ENCODE data around the gene TAMALIN.
A peak's percentile ranks its signal among the peaks of the same experiment; 100 is the strongest.

TAMALIN gene

GRCh38 chr12:51985154-51985835, 21.5 kb upstream of the TAMALIN start:
- DNase-seq = no peak

- no peak for DNase-seq
These were observed 19.9 kb upstream of the TAMALIN start for GRCh38 chr12:51986834-51987233.

GRCh38 chr12:51992246-51992645, 14.5 kb upstream of the TAMALIN start:
- no peak for DNase-seq

GRCh38 chr12:51994539-51994820, 12.3 kb upstream of the TAMALIN start:
- no peak for DNase-seq

GRCh38 chr12:51994959-51995358, 11.8 kb upstream of the TAMALIN start:
- DNase-seq = no peak

- DNase-seq = no peak
These were observed 9.6 kb upstream of the TAMALIN start for GRCh38 chr12:51997136-51997535.

- no peak for DNase-seq
These were observed 3.7 kb upstream of the TAMALIN start for GRCh38 chr12:52003016-52003550.

GRCh38 chr12:52003591-52003990, 3.2 kb upstream of the TAMALIN start:
- no peak for DNase-seq

- peak; percentile 35 for DNase-seq
These were observed 2.6 kb upstream of the TAMALIN start for GRCh38 chr12:52004042-52004648.

- DNase-seq = no peak
These were observed 1.4 kb upstream of the TAMALIN start for GRCh38 chr12:52005218-52005902.

- DNase-seq = peak; percentile 17
These were observed 643 bp upstream of the TAMALIN start for GRCh38 chr12:52005903-52006703.

GRCh38 chr12:52007158-52007921, 594 bp downstream of the TAMALIN start:
- no peak for DNase-seq

GRCh38 chr12:52007982-52008510, 1.3 kb downstream of the TAMALIN start:
- no peak for DNase-seq

- no peak for DNase-seq
These were observed 2.5 kb downstream of the TAMALIN start for GRCh38 chr12:52009081-52009751.

- peak; percentile 47 for DNase-seq
These were observed 3.4 kb downstream of the TAMALIN start for GRCh38 chr12:52010152-52010622.

GRCh38 chr12:52010692-52011601, 4.2 kb downstream of the TAMALIN start:
- no peak for DNase-seq

- DNase-seq = no peak
These were observed 5.0 kb downstream of the TAMALIN start for GRCh38 chr12:52011602-52012214.

GRCh38 chr12:52013626-52014310, 7.0 kb downstream of the TAMALIN start:
- DNase-seq = no peak
